ENCODE data around the gene KCNQ1.
A peak's percentile ranks its signal among the peaks of the same experiment; 100 is the strongest.

The KCNQ1 gene

GRCh38 chr11:2788168-2789071 lies 343.6 kb downstream of the KCNQ1 start:
- Histone ChIP-seq H3K27me3 (peaks cover 0 to 49% (median 15%) of the 10 kb centered on the region in 11 experiments; a peak in 18 of 22 replicates), H3K4me1 (peaks cover 22 to 62% (median 52%) of the 10 kb centered on the region in 10 experiments), H3K9me3 (replicated peaks in 1 of 11) (peaks cover 5 to 16% (median 12%) of the 10 kb centered on the region in 11 experiments; a peak in 18 of 22 replicates), H3K36me3 (no peaks in the 10 kb centered on the region; a peak in 1 of 22 replicates), H3K4me2 (peak overlapping the region; percentile 61 to 99 (median 89)), H4K20me1 (peaks cover 0 to 15% (median 0%) of the 10 kb centered on the region in 11 experiments; a peak in 1 of 22 replicates), H3K4me3 (peak overlapping the region in 4 of 10 experiments; percentile 26 to 40 (median 36); a peak in 7 of 20 replicates), H3K9ac (peak overlapping the region in 6 of 11 experiments; percentile 9 to 60 (median 35); a peak in 6 of 22 replicates), H3K27ac (peak overlapping the region in 2 of 11 experiments; percentile 5 to 31; a peak in 2 of 22 replicates)
- TF ChIP-seq Cebpa-rat (IDR thresholded peaks at IDR 0.05), result no peak

- H3K9ac ChIP-seq, result peak overlapping the region in 2 of 11 experiments; percentile 52 to 60; a peak in 3 of 22 replicates
- H3K4me3 ChIP-seq, result peak overlapping the region in 2 of 10 experiments; percentile 34 to 40; a peak in 3 of 20 replicates
- TF ChIP-seq Cebpa-rat (IDR thresholded peaks at IDR 0.05), result no peak
- peaks cover 0 to 49% (median 15%) of the 10 kb centered on the region in 11 experiments; a peak in 18 of 22 replicates for H3K27me3 ChIP-seq
- H3K36me3 ChIP-seq, result no peaks in the 10 kb centered on the region; a peak in 1 of 22 replicates
- peak overlapping the region; percentile 61 to 99 (median 89); a peak in 20 of 22 replicates for H3K4me2 ChIP-seq
- H4K20me1 ChIP-seq, result peaks cover 0 to 15% (median 0%) of the 10 kb centered on the region in 11 experiments; a peak in 1 of 22 replicates
- H3K27ac ChIP-seq, result no peak overlapping the region
- H3K9me3 ChIP-seq (replicated peaks in 1 of 11), result peaks cover 5 to 16% (median 12%) of the 10 kb centered on the region in 11 experiments; a peak in 18 of 22 replicates
- H3K4me1 ChIP-seq, result peaks cover 25 to 66% (median 59%) of the 10 kb centered on the region in 10 experiments
These were observed 344.5 kb downstream of the KCNQ1 start for GRCh38 chr11:2789331-2789730.

DNA sequence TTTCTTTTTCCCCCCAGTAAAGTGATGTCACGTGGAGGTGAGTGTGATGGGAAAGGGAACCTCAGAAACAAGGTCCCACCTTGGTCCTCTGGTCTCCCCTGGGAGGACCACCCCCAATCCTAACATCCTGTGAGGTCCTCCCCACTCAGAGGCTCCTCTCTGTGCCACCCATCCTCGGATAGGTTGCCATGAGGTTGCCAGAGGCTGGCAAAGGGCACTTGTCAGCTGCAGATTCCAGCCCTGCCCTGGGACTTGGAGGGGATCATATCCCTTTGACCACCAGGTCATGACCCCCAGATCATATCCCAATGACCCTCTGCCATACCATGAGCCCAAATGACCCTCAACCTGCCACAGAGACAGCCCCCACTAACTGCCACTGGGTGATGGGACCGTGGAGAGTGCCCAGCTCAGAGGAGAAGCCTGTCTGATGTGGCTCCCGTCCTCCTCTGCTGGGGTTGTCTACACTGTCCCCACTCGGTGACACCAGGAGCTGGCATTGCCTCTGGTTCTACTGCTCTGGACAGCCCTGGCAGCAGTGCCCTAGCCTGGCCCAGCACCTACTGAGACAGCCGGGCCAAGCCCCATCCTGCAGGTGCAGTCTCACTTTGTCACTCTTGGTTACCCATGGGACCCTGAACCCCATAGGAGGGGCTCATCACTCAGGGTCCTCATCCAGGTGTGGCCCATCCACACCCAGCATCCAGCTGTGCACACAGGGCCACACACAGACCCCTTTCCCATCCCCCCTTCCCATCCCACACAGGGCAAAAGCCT lies 345.2 kb downstream of the KCNQ1 start:
- Histone ChIP-seq H4K20me1 (peaks cover 0 to 15% (median 0%) of the 10 kb centered on the region in 11 experiments; a peak in 1 of 22 replicates), H3K9ac (peak overlapping the region in 2 of 11 experiments; percentile 52 to 60; a peak in 2 of 22 replicates), H3K4me3 (no peak overlapping the region), H3K27ac (no peak overlapping the region), H3K4me2 (peak overlapping the region in 9 of 11 experiments; percentile 75 to 99 (median 91); a peak in 18 of 22 replicates), H3K36me3 (no peaks in the 10 kb centered on the region; a peak in 1 of 22 replicates), H3K4me1 (peaks cover 28 to 72% (median 65%) of the 10 kb centered on the region in 10 experiments), H3K27me3 (peaks cover 0 to 49% (median 15%) of the 10 kb centered on the region in 11 experiments; a peak in 18 of 22 replicates), H3K9me3 (replicated peaks in 1 of 11) (peaks cover 5 to 16% (median 12%) of the 10 kb centered on the region in 11 experiments; a peak in 18 of 22 replicates)
- TF ChIP-seq Cebpa-rat (IDR thresholded peaks at IDR 0.05), result no peak

DNA sequence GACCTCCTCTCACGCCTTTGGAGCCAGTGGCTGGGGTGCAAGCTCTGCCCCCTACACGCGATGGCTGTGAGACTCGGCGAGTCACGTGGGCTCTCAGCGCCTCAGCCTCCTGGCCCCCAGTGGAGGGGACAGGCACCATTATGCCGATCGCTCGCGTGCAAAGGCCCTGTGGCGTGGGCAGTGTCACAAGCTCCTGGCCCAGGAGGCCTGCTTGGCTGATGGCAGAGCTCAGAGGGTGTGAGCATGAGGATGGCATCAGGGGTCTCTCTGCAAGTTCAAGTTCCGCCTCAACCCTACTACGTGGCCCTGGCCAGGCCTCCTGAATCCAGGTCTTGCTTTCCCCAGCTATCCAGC lies 345.7 kb downstream of the KCNQ1 start:
- peak overlapping the region in 8 of 11 experiments; percentile 67 to 99 (median 90); a peak in 15 of 22 replicates for H3K4me2 ChIP-seq
- peaks cover 5 to 16% (median 12%) of the 10 kb centered on the region in 11 experiments; a peak in 18 of 22 replicates for H3K9me3 ChIP-seq (replicated peaks in 1 of 11)
- peaks cover 28 to 78% (median 70%) of the 10 kb centered on the region in 10 experiments for H3K4me1 ChIP-seq
- H3K9ac ChIP-seq, result no peak overlapping the region
- H3K36me3 ChIP-seq, result no peaks in the 10 kb centered on the region; a peak in 1 of 22 replicates
- H4K20me1 ChIP-seq, result peaks cover 0 to 15% (median 0%) of the 10 kb centered on the region in 11 experiments; a peak in 1 of 22 replicates
- H3K27me3 ChIP-seq, result peaks cover 0 to 49% (median 15%) of the 10 kb centered on the region in 11 experiments; a peak in 18 of 22 replicates
- no peak overlapping the region for H3K27ac ChIP-seq
- TF ChIP-seq Cebpa-rat (IDR thresholded peaks at IDR 0.05), result no peak
- H3K4me3 ChIP-seq, result no peak overlapping the region

DNA sequence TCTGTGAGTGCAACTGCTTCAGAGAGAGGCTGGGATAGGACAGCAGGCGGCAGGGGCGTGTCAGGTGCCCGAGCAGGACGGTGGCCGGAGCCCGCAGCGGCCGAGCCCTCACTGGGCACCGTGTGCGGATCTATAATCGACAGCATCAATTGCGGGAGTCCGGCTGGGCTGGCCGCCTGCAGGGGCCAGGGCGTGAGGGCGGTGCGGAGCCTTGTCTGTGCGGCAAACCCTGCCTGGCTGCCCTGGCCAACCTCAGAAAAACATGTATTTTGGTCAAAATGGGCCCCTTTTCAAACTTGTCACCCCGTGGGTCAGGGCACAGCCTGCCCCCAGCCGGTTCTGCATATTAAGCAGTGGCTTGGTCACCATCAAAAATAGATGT lies 346.3 kb downstream of the KCNQ1 start:
- Histone ChIP-seq H3K27me3 (peaks cover 0 to 49% (median 15%) of the 10 kb centered on the region in 11 experiments; a peak in 18 of 22 replicates), H3K4me3 (peak overlapping the region in 1 of 10 experiments; percentile 41; a peak in 1 of 20 replicates), H3K36me3 (no peaks in the 10 kb centered on the region; a peak in 1 of 22 replicates), H4K20me1 (peaks cover 0 to 15% (median 0%) of the 10 kb centered on the region in 11 experiments; a peak in 1 of 22 replicates), H3K4me2 (peak overlapping the region; percentile 59 to 99 (median 83)), H3K9ac (peak overlapping the region in 3 of 11 experiments; percentile 23 to 48 (median 30); a peak in 4 of 22 replicates), H3K4me1 (peaks cover 28 to 82% (median 74%) of the 10 kb centered on the region in 10 experiments), H3K27ac (no peak overlapping the region), H3K9me3 (replicated peaks in 1 of 11) (peaks cover 4 to 11% (median 9%) of the 10 kb centered on the region in 11 experiments; a peak in 18 of 22 replicates)
- TF ChIP-seq Cebpa-rat (IDR thresholded peaks at IDR 0.05), result no peak

GRCh38 chr11:2791521-2792380 lies 346.9 kb downstream of the KCNQ1 start:
- H3K4me3 ChIP-seq, result peak overlapping the region in 3 of 10 experiments; percentile 19 to 44 (median 41); a peak in 4 of 20 replicates
- H3K4me1 ChIP-seq, result peaks cover 28 to 87% (median 77%) of the 10 kb centered on the region in 10 experiments
- no peak for TF ChIP-seq Cebpa-rat (IDR thresholded peaks at IDR 0.05)
- peak overlapping the region in 4 of 11 experiments; percentile 23 to 48 (median 31); a peak in 6 of 22 replicates for H3K9ac ChIP-seq
- H3K9me3 ChIP-seq (replicated peaks in 1 of 11), result peaks cover 0 to 5% (median 3%) of the 10 kb centered on the region in 11 experiments; a peak in 9 of 22 replicates
- H3K27ac ChIP-seq, result no peak overlapping the region
- peaks cover 0 to 49% (median 15%) of the 10 kb centered on the region in 11 experiments; a peak in 18 of 22 replicates for H3K27me3 ChIP-seq
- H3K36me3 ChIP-seq, result no peaks in the 10 kb centered on the region
- peaks cover 0 to 15% (median 0%) of the 10 kb centered on the region in 11 experiments; a peak in 1 of 22 replicates for H4K20me1 ChIP-seq
- H3K4me2 ChIP-seq, result peak overlapping the region; percentile 59 to 99 (median 83)
